Testis (tissue), 3 donors: ENCODE results near the gene SPDYE4. TPM values are rescaled to one million over a fixed set of nuclear protein-coding genes. Genes with fewer than 3 reads are reported as not detected.
A peak's percentile ranks its signal among the peaks of the same experiment; 100 is the strongest.

Source experiments
- DNase-seq: peaks from one replicate; pipeline ENCODE4 v3.0.0-alpha.2; 2019
- H3K27ac ChIP-seq, 2 donors: fragments of 200-600 bp; sonication (generic); one replicate each; pipeline ENCODE4 v1.5.1; 2019
- H3K27me3 ChIP-seq: fragments of 200-600 bp; sonication (generic); one replicate; pipeline ENCODE4 v1.5.1; 2019
- H3K36me3 ChIP-seq: fragments of 200-600 bp; sonication (generic); one replicate; pipeline ENCODE4 v1.5.1; 2017; ENCODE audit warnings: low read depth; ENCODE audit errors: missing control alignments
- H3K4me1 ChIP-seq: fragments of 200-600 bp; sonication (generic); one replicate; pipeline ENCODE4 v1.5.1; 2019
- H3K4me3 ChIP-seq, 2 donors: fragments of 200-600 bp; sonication (generic); one replicate each; pipeline ENCODE4 v1.5.1; 2017 to 2019
- H3K9me3 ChIP-seq: fragments of 200-600 bp; sonication (generic); one replicate; pipeline ENCODE4 v1.5.1; 2017
- CTCF ChIP-seq, 3 experiments: fragments of 450-650 bp in 2 of 3; fragments of 200-600 bp in 1 of 3; sonication (generic) in 1 of 3; IDR thresholded peaks; one replicate each; pipeline ENCODE4 v1.5.1; 2016 to 2019; ENCODE audit warnings: antibody characterized with exemption in 3 of 3, mild to moderate bottlenecking in 2 of 3, moderate library complexity in 1 of 3
- POLR2A ChIP-seq: fragments of 450-650 bp; IDR thresholded peaks from one replicate; pipeline ENCODE4 v1.6.1; 2017; ENCODE audit warnings: antibody characterized with exemption, mild to moderate bottlenecking, moderate library complexity
- WGBS, 2 donors: methylation state at CpG; one replicate each; pipeline ENCODE4 v1.1.5; 2018; 5-methylcytosine and 5-hydroxymethylcytosine counted together
- intact Hi-C: fragments of 100-400 bp; cut with DNase I; formaldehyde crosslinking; loops from one replicate; pipeline ENCODE4 v1.15.1; 2023; ENCODE audit warnings: low total_unique reads
- polyA plus RNA-seq: library from polyadenylated mRNA; stranded (reverse); fragments of 350-450 nt; fragmentation: Illumina TruSeq; extraction: RNeasy Lipid Tissue Mini Kit (QIAGEN cat#74804); gene quantifications from one replicate; pipeline ENCODE4 v1.2.3, GENCODE V29; 2014; ENCODE audit warnings: low read depth, low replicate concordance; ENCODE audit not compliant: insufficient read depth
- total RNA-seq, 2 donors: library from RNA; depleted of rRNA; stranded (reverse); fragments of >200 nt; gene quantifications; one replicate each; pipeline ENCODE4 v1.2.3, GENCODE V29; 2016

Gene SPDYE4
- total and polyA plus RNA-seq, 3 donors from 2014 or later = 3.3 to 19.6 (median 17.6) TPM

DNA sequence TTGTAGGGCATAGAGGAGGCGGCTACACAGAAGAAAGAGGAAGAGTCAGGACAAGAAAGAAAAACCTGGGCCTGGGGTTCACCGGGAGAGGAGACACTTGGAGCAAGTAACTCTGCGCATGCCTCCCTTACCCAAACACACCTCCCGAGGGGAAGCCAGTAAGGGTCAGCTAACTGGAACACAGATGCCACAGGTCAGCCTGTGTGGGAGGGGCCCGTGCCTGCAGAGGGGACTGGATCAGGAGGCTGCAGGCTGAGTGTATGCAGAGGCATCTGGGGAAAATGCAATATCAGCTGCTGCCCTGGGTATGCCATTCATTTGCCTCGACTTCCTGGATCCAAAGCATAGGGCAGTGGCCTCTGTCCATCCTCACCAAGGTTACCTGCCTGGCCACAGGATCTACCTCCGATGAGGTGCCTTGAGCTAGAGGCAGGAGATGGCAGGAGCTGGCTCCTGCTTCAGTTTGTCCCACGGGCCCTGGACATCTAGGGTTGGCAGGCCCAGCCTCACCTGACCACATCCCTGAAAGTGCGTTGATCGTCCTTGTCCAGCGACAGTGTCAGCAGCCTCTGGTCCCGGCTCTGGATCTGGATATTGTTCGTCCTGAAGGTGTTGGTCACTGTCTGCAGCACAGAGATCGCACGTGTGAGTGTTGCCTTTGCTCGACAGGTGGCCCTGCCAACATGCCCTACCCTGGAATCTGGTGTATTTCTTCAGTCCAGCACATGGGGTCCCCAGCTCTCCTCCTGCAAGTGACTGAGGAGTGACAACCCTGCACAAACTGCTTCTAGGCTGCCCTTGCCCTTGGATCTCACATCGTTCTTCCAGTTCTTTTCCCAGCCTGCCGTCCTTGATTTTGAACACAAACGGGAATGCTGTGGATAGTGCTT lies 45.4 kb upstream of the SPDYE4 start:
- intact Hi-C loops = no loop called here
- WGBS, 2 donors = 76% methylated on average over 18 to 19 of the region's 19 CpGs
- Histone ChIP-seq H3K4me1 (no peaks in the 10 kb centered on the region), H3K9me3 (no peaks in the 10 kb centered on the region), H3K36me3 (no peaks in the 10 kb centered on the region), H3K27me3 (no peaks in the 10 kb centered on the region), H3K4me3 (no peak overlapping the region), H3K27ac (no peak overlapping the region)
- DNase-seq = no peak
- TF ChIP-seq CTCF (IDR thresholded peaks at IDR 0.05) = no peak
- no peak for TF ChIP-seq POLR2A

DNA sequence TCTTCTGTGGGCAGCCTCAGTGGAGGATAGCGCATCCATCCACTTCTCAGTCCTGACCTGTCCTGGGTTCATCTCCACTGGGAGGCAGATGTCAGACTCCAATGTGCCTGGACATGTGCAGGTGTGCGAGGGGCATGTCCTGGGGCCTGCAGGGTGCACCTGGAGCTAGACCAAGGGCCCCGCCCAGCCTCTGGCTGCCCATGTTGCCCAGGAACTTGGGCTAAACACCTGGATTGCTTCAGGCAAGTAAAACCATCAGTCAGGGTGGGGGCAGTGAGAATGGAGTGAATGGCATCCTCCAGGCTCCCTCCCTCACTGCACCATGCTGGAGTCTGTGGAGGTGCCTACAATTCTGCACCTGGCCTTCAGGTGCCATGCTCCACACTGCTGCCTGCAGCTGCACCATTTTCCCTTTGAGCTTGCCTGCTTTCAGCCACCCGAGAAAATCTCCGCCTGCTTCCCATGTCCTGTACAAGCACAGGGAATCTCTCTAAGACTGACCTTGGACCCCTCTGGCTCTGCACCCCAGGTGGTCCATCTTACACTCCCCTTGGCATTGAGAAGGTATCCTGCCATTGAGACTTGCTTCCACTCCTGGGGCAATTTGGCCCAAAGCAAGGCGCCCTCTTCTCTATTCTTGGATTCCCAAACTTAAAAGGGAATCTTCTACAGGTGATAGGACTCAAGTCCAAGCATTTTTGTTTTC lies 42.9 kb upstream of the SPDYE4 start:
- intact Hi-C loops = no loop called here
- DNase-seq = no peak
- TF ChIP-seq CTCF (IDR thresholded peaks at IDR 0.05) (no peak), POLR2A (no peak)
- WGBS, 2 donors = 91 to 95% methylated on average over 4 to 6 of the region's 6 CpGs
- no peaks in the 10 kb centered on the region for H3K36me3 ChIP-seq
- H3K4me3 ChIP-seq = no peak overlapping the region
- H3K27ac ChIP-seq = no peak overlapping the region
- no peaks in the 10 kb centered on the region for H3K4me1 ChIP-seq
- no peaks in the 10 kb centered on the region for H3K27me3 ChIP-seq
- H3K9me3 ChIP-seq = no peaks in the 10 kb centered on the region

DNA sequence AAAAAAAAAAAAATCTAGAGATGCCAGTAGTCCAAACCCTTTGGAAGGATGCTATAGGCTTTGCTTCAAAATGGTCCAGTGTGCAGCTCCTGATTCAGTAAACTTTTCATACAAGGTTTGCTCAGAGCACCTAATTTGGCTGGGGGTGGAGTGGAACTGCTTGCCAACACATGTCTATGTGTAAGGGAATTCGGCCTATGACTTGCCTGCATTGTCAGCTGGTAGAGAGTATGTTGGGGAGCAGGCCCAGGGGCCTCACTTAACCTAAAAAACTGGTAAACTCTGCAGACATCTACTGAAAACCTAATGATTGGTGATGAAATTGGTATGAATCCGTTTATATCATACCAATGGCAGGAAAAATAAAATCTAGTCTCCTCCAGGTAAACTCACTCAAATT lies 42.3 kb upstream of the SPDYE4 start:
- Histone ChIP-seq H3K36me3 (no peaks in the 10 kb centered on the region), H3K27ac (no peak overlapping the region), H3K4me3 (no peak overlapping the region), H3K4me1 (no peaks in the 10 kb centered on the region), H3K27me3 (no peaks in the 10 kb centered on the region), H3K9me3 (no peaks in the 10 kb centered on the region)
- TF ChIP-seq POLR2A (no peak), CTCF (IDR thresholded peaks at IDR 0.05) (no peak)
- no peak for DNase-seq
- WGBS, 2 donors = 79 to 94% methylated on average over 2 of the region's 2 CpGs
- intact Hi-C loops = no loop called here

DNA sequence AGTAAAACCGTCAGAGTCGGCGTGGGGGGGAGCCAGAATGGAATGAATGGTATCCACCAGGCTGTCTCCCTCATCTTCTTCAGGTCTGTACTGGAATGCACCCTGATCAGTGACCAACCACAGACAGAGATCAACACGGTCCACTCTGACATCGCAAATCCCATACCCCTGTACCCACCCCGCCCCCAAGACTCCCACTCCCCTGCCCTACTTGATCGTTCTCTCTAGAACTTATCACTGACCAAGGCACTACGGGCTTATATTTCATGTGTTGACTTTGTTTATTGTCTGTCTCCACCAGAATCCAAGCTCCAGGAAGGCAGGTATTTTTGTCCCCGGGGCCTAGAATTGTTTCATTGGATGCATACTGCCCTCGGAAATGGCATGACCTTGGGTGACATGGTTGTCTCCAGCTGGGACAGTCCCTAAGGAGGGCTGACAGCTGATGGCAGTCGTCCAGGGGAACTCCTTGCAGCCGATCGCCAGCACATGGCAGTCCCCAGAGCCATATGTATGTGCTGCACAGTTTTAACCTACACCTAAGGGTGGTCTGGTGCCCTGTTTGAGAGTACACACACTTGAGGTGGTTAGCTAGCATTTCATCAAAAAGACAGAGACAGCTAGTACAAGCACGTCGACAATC lies 41.3 kb upstream of the SPDYE4 start:
- Histone ChIP-seq H3K36me3 (no peaks in the 10 kb centered on the region), H3K4me3 (peak overlapping the region in 1 of 2 donors; percentile 44), H3K27me3 (no peaks in the 10 kb centered on the region), H3K4me1 (no peaks in the 10 kb centered on the region), H3K27ac (no peak overlapping the region), H3K9me3 (no peaks in the 10 kb centered on the region)
- peak; percentile 39 for DNase-seq
- TF ChIP-seq CTCF (IDR thresholded peaks at IDR 0.05) = no peak
- TF ChIP-seq POLR2A = no peak
- intact Hi-C loops = no loop called here
- WGBS, 2 donors = 36 to 40% methylated on average over 12 to 15 of the region's 15 CpGs
